GM12878 (cell line): ENCODE data around the gene LMAN1L. TPM values are rescaled to one million over a fixed set of nuclear protein-coding genes. Genes with fewer than 3 reads are reported as not detected.

Experiments
- ATAC-seq: fragments of 200-7000 bp; cut with Tn5 transposase; 3 replicates; pipeline ENCODE4 v1.9.1; 2020; ENCODE audit warnings: mild to moderate bottlenecking, moderate library complexity
- BruUV-seq: library from RNA; stranded (reverse); fragments of 400-500 nt; replicated peaks from 2 replicates; lab custom pipeline; 2021; lab: Mats Ljungman, UMichigan
- CTCF ChIA-PET: fragments of 300-600 bp; sonication (Branson Sonifier 250); formaldehyde crosslinking; extraction: SDS; loops from one replicate; lab custom pipeline; 2021; ENCODE audit warnings: inconsistent platforms; lab: Yijun Ruan, JAX
- POLR2A ChIA-PET: fragments of 350-600 bp; formaldehyde crosslinking; extraction: SDS; loops from one replicate; lab custom pipeline; 2021; ENCODE audit warnings: inconsistent platforms; lab: Charles Lee
- RAD21 ChIA-PET: fragments of 300-600 bp; sonication (Branson Sonifier 250); formaldehyde crosslinking; loops from one replicate; lab custom pipeline; 2023; ENCODE audit warnings: antibody characterized with exemption; ENCODE audit not compliant: unreplicated experiment; lab: Charles Lee
- SMC1A ChIA-PET: fragments of 300-600 bp; sonication (Branson Sonifier 250); formaldehyde crosslinking; loops from one replicate; lab custom pipeline; 2023; ENCODE audit not compliant: unreplicated experiment, uncharacterized antibody; lab: Charles Lee
- DNase-seq: peaks from one replicate; pipeline ENCODE4 v3.0.0-alpha.2; 2011; ENCODE audit warnings: low read depth, low spot score
- FAIRE-seq: peaks from 3 replicates; lab custom pipeline; 2011; peaks lifted over from hg19 to GRCh38; lab: Jason Lieb, UNC
- H2AFZ ChIP-seq: 2 replicates; pipeline ENCODE4 v1.6.0; 2011; ENCODE audit warnings: low read depth, low read length, control low read depth; ENCODE audit not compliant: control insufficient read depth
- H3K27ac ChIP-seq: 2 replicates; pipeline ENCODE4 v1.5.1; 2011; ENCODE audit warnings: control low read depth; ENCODE audit not compliant: control insufficient read depth, insufficient read depth
- H3K27me3 ChIP-seq, 2 experiments: replicated peaks in 1 of 2; 2 replicates each; pipeline versions ENCODE4 v1.6.0 to v1.6.1; 2011; ENCODE audit warnings: low read length in 1 of 2; ENCODE audit not compliant: control insufficient read depth in 2 of 2, insufficient read depth in 2 of 2
- H3K36me3 ChIP-seq, 2 experiments: 2 replicates each; pipeline ENCODE4 v1.5.1; 2011; ENCODE audit warnings: low read length in 1 of 2; ENCODE audit not compliant: control insufficient read depth in 2 of 2, insufficient read depth in 2 of 2
- H3K4me1 ChIP-seq: 2 replicates; pipeline ENCODE4 v1.6.1; 2011; ENCODE audit warnings: mild to moderate bottlenecking, low read length, moderate library complexity, mixed read lengths; ENCODE audit not compliant: control insufficient read depth, insufficient read depth
- H3K4me2 ChIP-seq: 2 replicates; pipeline ENCODE4 v1.6.0; 2011; ENCODE audit warnings: control low read depth; ENCODE audit not compliant: control insufficient read depth, insufficient read depth
- H3K4me3 ChIP-seq: fragments of 200-600 bp; sonication (generic); 2 replicates; pipeline ENCODE4 v1.5.1; 2016
- H3K79me2 ChIP-seq: 2 replicates; pipeline ENCODE4 v1.6.0; 2011; ENCODE audit warnings: low read length; ENCODE audit not compliant: control insufficient read depth, insufficient read depth
- H3K9ac ChIP-seq: 2 replicates; pipeline ENCODE4 v1.8.0; 2011; ENCODE audit warnings: low read length, control low read depth, mixed read lengths; ENCODE audit not compliant: control insufficient read depth, insufficient read depth
- H3K9me3 ChIP-seq: replicated peaks from 3 replicates; pipeline ENCODE4 v1.5.1; 2011; ENCODE audit warnings: mild to moderate bottlenecking, low read length; ENCODE audit not compliant: control insufficient read depth, insufficient read depth
- H4K20me1 ChIP-seq: 2 replicates; pipeline ENCODE4 v1.6.0; 2011; ENCODE audit not compliant: control insufficient read depth, insufficient read depth
- GABPA ChIP-seq: IDR thresholded peaks from 2 replicates; pipeline ENCODE4 v1.6.1; 2014; ENCODE audit warnings: antibody characterized with exemption, low read depth, mild to moderate bottlenecking, inconsistent platforms
- HDGF ChIP-seq: fragments of 450-650 bp; IDR thresholded peaks from 2 replicates; pipeline ENCODE4 v1.6.1; 2016; ENCODE audit warnings: antibody characterized with exemption
- HSF1 ChIP-seq: fragments of 150-350 bp; IDR thresholded peaks from 2 replicates; pipeline ENCODE4 v1.6.1; 2014; ENCODE audit warnings: mild to moderate bottlenecking, low read depth, low read length
- JUND ChIP-seq: IDR thresholded peaks from 2 replicates; pipeline ENCODE4 v1.6.1; 2012; ENCODE audit warnings: low read depth, mild to moderate bottlenecking, low read length, improper control_type of control experiment, moderate library complexity
- LARP7 ChIP-seq: fragments of 450-650 bp; IDR thresholded peaks from 2 replicates; pipeline ENCODE4 v1.6.1; 2017; ENCODE audit warnings: mild to moderate bottlenecking
- POLR2A ChIP-seq: IDR thresholded peaks from 2 replicates; pipeline ENCODE4 v1.6.1; 2011; ENCODE audit warnings: low read depth, mild to moderate bottlenecking, low read length
- RAD21 ChIP-seq: IDR thresholded peaks from 2 replicates; pipeline ENCODE4 v1.6.1; 2011; ENCODE audit warnings: mild to moderate bottlenecking, low read depth, low read length, moderate library complexity; ENCODE audit not compliant: insufficient read depth
- RELA ChIP-seq: fragments of 450-650 bp; IDR thresholded peaks from 2 replicates; pipeline ENCODE4 v1.8.0; 2014; ENCODE audit warnings: borderline replicate concordance; ENCODE audit not compliant: partially characterized antibody
- SMAD5 ChIP-seq: IDR thresholded peaks from 2 replicates; pipeline ENCODE4 v1.6.1; 2016; ENCODE audit warnings: antibody characterized with exemption, low read depth
- TAF1 ChIP-seq: IDR thresholded peaks from 2 replicates; pipeline ENCODE4 v1.6.1; 2011; ENCODE audit warnings: mild to moderate bottlenecking, low read depth, low read length, borderline replicate concordance
- YY1 ChIP-seq: IDR thresholded peaks from 2 replicates; pipeline ENCODE4 v1.6.1; 2011; ENCODE audit warnings: low read depth, mild to moderate bottlenecking, low read length
- WGBS: methylation state at CpG from one replicate; pipeline ENCODE4 v1.1.6; 2016; ENCODE audit warnings: low lambda C conversion rate; ENCODE audit not compliant: insufficient replicate concordance, insufficient coverage; ENCODE audit errors: missing lambda C conversion rate; 5-methylcytosine and 5-hydroxymethylcytosine counted together
- in situ Hi-C: fragments of 300-500 bp; cut with MboI; formaldehyde crosslinking; loops from 9 replicates; pipeline ENCODE4 v1.14.3; 2018; ENCODE audit warnings: mixed read lengths
- intact Hi-C: fragments of 100-400 bp; cut with micrococcal nuclease; formaldehyde crosslinking; loops from one replicate; pipeline ENCODE4 v1.14.2; 2022; ENCODE audit not compliant: unreplicated experiment
- polyA plus RNA-seq, 11 experiments: library from polyadenylated mRNA; depleted of rRNA in 4 of 11; unstranded in 6 of 11; stranded (reverse) in 5 of 11; fragments of >200 nt; fragmentation: Nextera tagmentation in 4 of 11; fragmentation: Illumina TruSeq in 1 of 11; extraction: Ambion mirVana in 4 of 11; extraction: Trizol in 1 of 11; gene quantifications; 1 replicate in 1 of 11; 2 replicates in 10 of 11; pipeline versions ENCODE4 v1.2.1 to v1.2.3, GENCODE V29; 2011 to 2016; ENCODE audit warnings: inconsistent platforms in 2 of 11, missing spikeins in 2 of 11, low read depth in 1 of 11
- total RNA-seq, 4 experiments: library from RNA; depleted of rRNA in 3 of 4; stranded (reverse); fragments of >200 nt in 3 of 4; fragmentation: Illumina TruSeq in 1 of 4; extraction: Trizol in 1 of 4; gene quantifications; 2 replicates each; pipeline versions ENCODE4 v1.2.1 to v1.2.3, GENCODE V29; 2013 to 2021
- TF ChIP-seq, protein P1 (sequence below): IDR thresholded peaks from 2 replicates; pipeline ENCODE4 v1.6.1; 2012; ENCODE audit warnings: low read length, inconsistent platforms
- TF ChIP-seq, protein P2 (sequence below): fragments of 450-650 bp; formaldehyde crosslinking; IDR thresholded peaks from 2 replicates; pipeline ENCODE4 v1.4.0; 2022; ENCODE audit warnings: mild to moderate bottlenecking, moderate library complexity

The LMAN1L gene
- total and polyA plus RNA-seq, 10 of the 15 experiments (the other 5 are each of a cell fraction or from before 2014, with no cell fraction given): not detected

GRCh38 chr15:74787251-74788041 lies 25.2 kb upstream of the LMAN1L start (continued):
- TF ChIP-seq RAD21 (peak; percentile 45; the same call in 1 of the 2 replicates), JUND (no peak), GABPA (no peak), POLR2A (peak; percentile 76)
- TF ChIP-seq, protein P1, sequence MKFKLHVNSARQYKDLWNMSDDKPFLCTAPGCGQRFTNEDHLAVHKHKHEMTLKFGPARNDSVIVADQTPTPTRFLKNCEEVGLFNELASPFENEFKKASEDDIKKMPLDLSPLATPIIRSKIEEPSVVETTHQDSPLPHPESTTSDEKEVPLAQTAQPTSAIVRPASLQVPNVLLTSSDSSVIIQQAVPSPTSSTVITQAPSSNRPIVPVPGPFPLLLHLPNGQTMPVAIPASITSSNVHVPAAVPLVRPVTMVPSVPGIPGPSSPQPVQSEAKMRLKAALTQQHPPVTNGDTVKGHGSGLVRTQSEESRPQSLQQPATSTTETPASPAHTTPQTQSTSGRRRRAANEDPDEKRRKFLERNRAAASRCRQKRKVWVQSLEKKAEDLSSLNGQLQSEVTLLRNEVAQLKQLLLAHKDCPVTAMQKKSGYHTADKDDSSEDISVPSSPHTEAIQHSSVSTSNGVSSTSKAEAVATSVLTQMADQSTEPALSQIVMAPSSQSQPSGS: no peak
- TF ChIP-seq, all 136 proteins: peak for 74

- Histone ChIP-seq H3K9me3 (no peaks in the 10 kb centered on the region), H2AFZ (no peak overlapping the region), H3K27me3 (no peaks in the 10 kb centered on the region), H3K27ac (peak overlapping the region; percentile 96), H3K4me3 (peak overlapping the region; percentile 77), H4K20me1 (no peaks in the 10 kb centered on the region), H3K79me2 (peaks cover 93% of the 10 kb centered on the region), H3K4me1 (peaks cover 62% of the 10 kb centered on the region), H3K36me3 (peaks cover 4 to 12% of the 10 kb centered on the region in 2 experiments; a peak in 3 of 4 replicates), H3K9ac (peak overlapping the region; percentile 82), H3K4me2 (peak overlapping the region; percentile 67)
- 1% methylated on average over 7 of the region's 7 CpGs for WGBS
- intact Hi-C loops (loop anchor here (2.0 to 5.0 kb wide), 2 partner anchors 246 to 319 kb away; partner anchors contain the start of gene ARID3B), in situ Hi-C loops (no loop called here)
- ChIA-PET SMC1A (interaction anchor here (1.1 to 15.7 kb wide), 11 partner anchors 10 to 403 kb away, joined by 3 to 811 read pairs (median 9); partner anchors contain the start of gene CSK), RAD21 (interaction anchor here (0.7 to 25.2 kb wide), 22 partner anchors 2 to 664 kb away, joined by 3 to 1186 read pairs (median 4); partner anchors contain the start of genes ARID3B, COX5A, CSK and SCAMP5), POLR2A (interaction anchor here (0.6 to 14.2 kb wide), 17 partner anchors 9 to 403 kb away, joined by 3 to 602 read pairs (median 5); partner anchors contain the start of genes CSK and FAM219B), CTCF (interaction anchor here (0.6 to 25.9 kb wide), 19 partner anchors 10 to 403 kb away, joined by 3 to 1288 read pairs (median 3); partner anchors contain the start of genes CSK and FAM219B)
- TSS peak; percentile 90 for BruUV-seq
- no peak for ATAC-seq
- FAIRE-seq: peak; percentile 44
- no peak for DNase-seq
- TF ChIP-seq LARP7 (peak; percentile 18; the same call in 1 of the 2 replicates), YY1 (0 out of 2 replicates have a peak, but pooled peaks have one; percentile 34), SMAD5 (0 out of 2 replicates have a peak, but pooled peaks have one; percentile 7), HSF1 (0 out of 2 replicates have a peak, but pooled peaks have one; percentile 32), TAF1 (0 out of 2 replicates have a peak, but pooled peaks have one; percentile 3), HDGF (0 out of 2 replicates have a peak, but pooled peaks have one; percentile 10), RELA (peak; percentile 7)
- TF ChIP-seq, protein P2, sequence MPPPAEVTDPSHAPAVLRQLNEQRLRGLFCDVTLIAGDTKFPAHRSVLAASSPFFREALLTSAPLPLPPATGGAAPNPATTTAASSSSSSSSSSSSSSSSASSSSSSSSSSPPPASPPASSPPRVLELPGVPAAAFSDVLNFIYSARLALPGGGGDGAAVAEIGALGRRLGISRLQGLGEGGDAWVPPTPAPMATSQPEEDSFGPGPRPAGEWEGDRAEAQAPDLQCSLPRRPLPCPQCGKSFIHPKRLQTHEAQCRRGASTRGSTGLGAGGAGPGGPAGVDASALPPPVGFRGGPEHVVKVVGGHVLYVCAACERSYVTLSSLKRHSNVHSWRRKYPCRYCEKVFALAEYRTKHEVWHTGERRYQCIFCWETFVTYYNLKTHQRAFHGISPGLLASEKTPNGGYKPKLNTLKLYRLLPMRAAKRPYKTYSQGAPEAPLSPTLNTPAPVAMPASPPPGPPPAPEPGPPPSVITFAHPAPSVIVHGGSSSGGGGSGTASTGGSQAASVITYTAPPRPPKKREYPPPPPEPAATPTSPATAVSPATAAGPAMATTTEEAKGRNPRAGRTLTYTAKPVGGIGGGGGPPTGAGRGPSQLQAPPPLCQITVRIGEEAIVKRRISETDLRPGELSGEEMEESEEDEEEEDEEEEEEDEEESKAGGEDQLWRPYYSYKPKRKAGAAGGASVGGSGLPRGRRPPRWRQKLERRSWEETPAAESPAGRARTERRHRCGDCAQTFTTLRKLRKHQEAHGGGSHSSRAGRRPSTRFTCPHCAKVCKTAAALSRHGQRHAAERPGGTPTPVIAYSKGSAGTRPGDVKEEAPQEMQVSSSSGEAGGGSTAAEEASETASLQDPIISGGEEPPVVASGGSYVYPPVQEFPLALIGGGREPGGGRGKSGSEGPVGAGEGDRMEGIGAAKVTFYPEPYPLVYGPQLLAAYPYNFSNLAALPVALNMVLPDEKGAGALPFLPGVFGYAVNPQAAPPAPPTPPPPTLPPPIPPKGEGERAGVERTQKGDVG (CRISPR knock-in tag): no peak
Measured at GRCh38 chr15:74788042-74788682, 24.5 kb upstream of the LMAN1L start.
